ENCODE data around the gene KEAP1.

The KEAP1 gene

DNA sequence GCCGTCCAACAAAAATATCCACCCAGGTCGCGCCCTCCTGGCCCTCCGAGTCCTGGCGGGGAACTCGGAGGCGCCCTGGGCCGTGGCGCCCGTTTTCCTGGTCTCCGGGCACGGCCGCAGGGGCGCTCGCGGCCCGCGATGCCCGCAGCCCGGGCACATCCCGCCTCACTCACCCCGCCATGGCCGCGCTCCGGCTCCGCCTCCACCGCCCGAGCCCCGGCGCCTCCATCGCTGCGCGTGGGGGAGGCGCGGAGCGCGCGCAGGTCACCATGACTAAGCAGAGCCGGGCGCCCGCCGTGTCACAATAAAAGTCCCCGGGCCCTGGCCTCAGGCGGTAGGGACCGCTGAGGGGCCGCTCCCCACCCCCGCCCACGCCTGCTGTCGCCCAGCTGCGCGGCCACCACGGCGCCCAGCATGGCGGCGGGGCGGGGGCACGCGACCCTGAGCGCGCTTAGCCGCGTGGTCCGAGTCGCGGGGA, 593 bp downstream of the KEAP1 start:
- Histone ChIP-seq H3K14ac (ENCODE audit: low read length in 2 of 2) (peak overlapping the region in 1 of 2 experiments; percentile 97), H3K4me3 (ENCODE audit: insufficient read depth in 1 of 2, low read depth in 1 of 2, low read length in 2 of 2) (peak overlapping the region; percentile 75 to 93), H3K4me2 (ENCODE audit: low read length, poor library complexity, severe bottlenecking) (peak overlapping the region; percentile 83), H2BK12ac (ENCODE audit: low read length in 2 of 2) (peak overlapping the region; percentile 9 to 47), H3K9ac (ENCODE audit: low read length) (peak overlapping the region; percentile 97), H3K27ac (ENCODE audit: low read length, poor library complexity, severe bottlenecking) (peak overlapping the region; percentile 42), H2BK120ac (ENCODE audit: low read depth, low read length) (peak overlapping the region; percentile 100), H2BK15ac (ENCODE audit: low read depth, poor library complexity, severe bottlenecking) (peak overlapping the region; percentile 98), H3K79me1 (replicated peaks; ENCODE audit: low read length, poor library complexity, severe bottlenecking) (peaks cover 14% of the 10 kb centered on the region), H2AK5ac (ENCODE audit: low read length, severe bottlenecking) (no peak overlapping the region), H3K4me1 (ENCODE audit: control insufficient read depth, insufficient read depth, low read depth, low read length) (peaks cover 16% of the 10 kb centered on the region), H3K23ac (ENCODE audit: low read length in 2 of 2) (peak overlapping the region in 1 of 2 experiments; percentile 98), H3K18ac (ENCODE audit: low read depth in 1 of 2, low read length in 2 of 2) (peak overlapping the region; percentile 95 to 99), H4K91ac (ENCODE audit: low read length) (peak overlapping the region; percentile 98), H3K36me3 (ENCODE audit: control insufficient read depth in 1 of 2, insufficient read depth in 2 of 2, low read depth in 1 of 2, low read length in 2 of 2) (peaks cover 15 to 23% of the 10 kb centered on the region in 2 experiments), H2AFZ (ENCODE audit: low read depth, low read length) (peak overlapping the region; percentile 66), H3K4ac (ENCODE audit: low read depth in 1 of 2, low read length in 2 of 2) (peak overlapping the region; percentile 86 to 95), H3K27me3 (ENCODE audit: control insufficient read depth in 1 of 2, insufficient read depth in 1 of 2, low read length in 2 of 2) (peaks cover 0 to 2% of the 10 kb centered on the region in 2 experiments), H2BK5ac (ENCODE audit: low read depth, low read length, poor library complexity, severe bottlenecking) (peak overlapping the region; percentile 95), H4K8ac (ENCODE audit: low read length) (peak overlapping the region; percentile 97), H3K9me3 (ENCODE audit: control insufficient read depth, low read length) (no peaks in the 10 kb centered on the region)
- peak; percentile 91 for DNase-seq
- under 1% methylated on average over 47 of the region's 65 CpGs for WGBS

DNA sequence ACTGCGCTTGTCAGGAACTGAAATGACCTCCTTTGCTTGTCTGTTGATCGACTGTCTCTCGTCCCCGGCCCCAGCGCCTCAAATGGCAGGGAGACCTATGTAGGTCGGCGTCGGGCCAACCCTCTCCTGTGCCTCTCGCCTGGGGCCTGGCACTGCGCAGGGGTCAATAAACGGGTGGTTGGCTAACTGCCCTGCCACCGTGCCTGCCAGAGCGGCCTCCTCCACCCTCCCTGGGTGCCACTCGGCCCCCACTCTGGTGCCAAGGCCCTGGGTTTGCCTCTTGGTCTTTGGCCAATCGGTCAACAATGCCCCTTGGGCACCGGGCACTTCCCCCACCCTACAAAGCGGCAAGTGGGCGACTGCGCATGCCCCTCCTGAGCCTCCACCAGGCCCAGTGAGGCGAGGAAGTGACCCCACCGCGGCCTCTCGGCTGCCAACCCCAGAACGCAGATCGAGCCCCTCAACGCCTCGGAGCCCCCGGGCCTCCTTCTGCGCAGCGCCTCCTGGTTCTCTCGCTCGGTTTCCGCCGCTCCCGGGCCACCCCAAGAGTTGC, 1.1 kb downstream of the KEAP1 start:
- Histone ChIP-seq H2BK5ac (ENCODE audit: low read depth, low read length, poor library complexity, severe bottlenecking) (peak overlapping the region; percentile 71), H3K4me2 (ENCODE audit: low read length, poor library complexity, severe bottlenecking) (peak overlapping the region; percentile 70), H3K4me3 (ENCODE audit: insufficient read depth in 1 of 2, low read depth in 1 of 2, low read length in 2 of 2) (peak overlapping the region; percentile 75 to 93), H3K79me1 (replicated peaks; ENCODE audit: low read length, poor library complexity, severe bottlenecking) (peaks cover 18% of the 10 kb centered on the region), H2AFZ (ENCODE audit: low read depth, low read length) (peak overlapping the region; percentile 60), H3K27ac (ENCODE audit: low read length, poor library complexity, severe bottlenecking) (peak overlapping the region; percentile 42), H3K18ac (ENCODE audit: low read depth in 1 of 2, low read length in 2 of 2) (peak overlapping the region; percentile 88 to 99), H2BK120ac (ENCODE audit: low read depth, low read length) (peak overlapping the region; percentile 43), H3K4ac (ENCODE audit: low read depth in 1 of 2, low read length in 2 of 2) (peak overlapping the region; percentile 86 to 95), H3K9me3 (ENCODE audit: control insufficient read depth, low read length) (no peaks in the 10 kb centered on the region), H3K9ac (ENCODE audit: low read length) (peak overlapping the region; percentile 97), H4K8ac (ENCODE audit: low read length) (peak overlapping the region; percentile 93), H3K4me1 (ENCODE audit: control insufficient read depth, insufficient read depth, low read depth, low read length) (peaks cover 18% of the 10 kb centered on the region), H2BK15ac (ENCODE audit: low read depth, poor library complexity, severe bottlenecking) (no peak overlapping the region), H3K27me3 (ENCODE audit: control insufficient read depth in 1 of 2, insufficient read depth in 1 of 2, low read length in 2 of 2) (no peaks in the 10 kb centered on the region), H2BK12ac (ENCODE audit: low read length in 2 of 2) (peak overlapping the region; percentile 6 to 89), H4K91ac (ENCODE audit: low read length) (peak overlapping the region; percentile 91), H3K36me3 (ENCODE audit: control insufficient read depth in 1 of 2, insufficient read depth in 2 of 2, low read depth in 1 of 2, low read length in 2 of 2) (peaks cover 20 to 28% of the 10 kb centered on the region in 2 experiments), H2AK5ac (ENCODE audit: low read length, severe bottlenecking) (peak overlapping the region; percentile 79), H3K23ac (ENCODE audit: low read length in 2 of 2) (peak overlapping the region in 1 of 2 experiments; percentile 92), H3K14ac (ENCODE audit: low read length in 2 of 2) (peak overlapping the region in 1 of 2 experiments; percentile 97)
- 4% methylated on average over 31 of the region's 35 CpGs for WGBS
- peak; percentile 59 for DNase-seq

DNA sequence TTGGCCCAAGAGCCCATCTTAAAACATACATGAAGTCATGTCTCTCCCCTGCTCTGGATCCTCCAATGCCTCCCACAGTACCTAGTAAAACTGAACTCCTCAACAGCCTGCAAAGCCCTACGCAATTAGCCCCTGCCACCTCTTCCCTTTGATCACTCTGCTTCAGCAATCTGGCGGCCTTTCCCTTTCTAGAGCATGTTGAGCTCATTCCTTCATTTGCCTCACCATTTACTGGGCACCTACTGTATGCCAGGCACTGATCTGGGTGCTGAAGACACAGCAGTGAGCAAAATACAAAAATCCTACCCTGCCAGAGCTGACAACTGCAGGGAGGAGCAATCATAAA, 2.9 kb downstream of the KEAP1 start:
- H3K27ac ChIP-seq (ENCODE audit: low read length, poor library complexity, severe bottlenecking): no peak overlapping the region
- peaks cover 17% of the 10 kb centered on the region for H3K4me1 ChIP-seq (ENCODE audit: control insufficient read depth, insufficient read depth, low read depth, low read length)
- no peak overlapping the region for H2AK5ac ChIP-seq (ENCODE audit: low read length, severe bottlenecking)
- no peak for DNase-seq
- no peak overlapping the region for H4K91ac ChIP-seq (ENCODE audit: low read length)
- H2AFZ ChIP-seq (ENCODE audit: low read depth, low read length): no peak overlapping the region
- WGBS: 94% methylated on average over 2 of the region's 2 CpGs
- no peak overlapping the region for H2BK12ac ChIP-seq (ENCODE audit: low read length in 2 of 2)
- no peak overlapping the region for H4K8ac ChIP-seq (ENCODE audit: low read length)
- no peak overlapping the region for H3K4ac ChIP-seq (ENCODE audit: low read depth in 1 of 2, low read length in 2 of 2)
- no peak overlapping the region for H3K14ac ChIP-seq (ENCODE audit: low read length in 2 of 2)
- H3K4me2 ChIP-seq (ENCODE audit: low read length, poor library complexity, severe bottlenecking): no peak overlapping the region
- peaks cover 22% of the 10 kb centered on the region for H3K79me1 ChIP-seq (replicated peaks; ENCODE audit: low read length, poor library complexity, severe bottlenecking)
- no peak overlapping the region for H3K23ac ChIP-seq (ENCODE audit: low read length in 2 of 2)
- no peak overlapping the region for H2BK5ac ChIP-seq (ENCODE audit: low read depth, low read length, poor library complexity, severe bottlenecking)
- no peak overlapping the region for H2BK15ac ChIP-seq (ENCODE audit: low read depth, poor library complexity, severe bottlenecking)
- no peak overlapping the region for H3K18ac ChIP-seq (ENCODE audit: low read depth in 1 of 2, low read length in 2 of 2)
- H2BK120ac ChIP-seq (ENCODE audit: low read depth, low read length): no peak overlapping the region
- no peaks in the 10 kb centered on the region for H3K27me3 ChIP-seq (ENCODE audit: control insufficient read depth in 1 of 2, insufficient read depth in 1 of 2, low read length in 2 of 2)
- H3K9ac ChIP-seq (ENCODE audit: low read length): no peak overlapping the region
- no peaks in the 10 kb centered on the region for H3K9me3 ChIP-seq (ENCODE audit: control insufficient read depth, low read length)
- H3K36me3 ChIP-seq (ENCODE audit: control insufficient read depth in 1 of 2, insufficient read depth in 2 of 2, low read depth in 1 of 2, low read length in 2 of 2): peaks cover 31 to 43% of the 10 kb centered on the region in 2 experiments
- H3K4me3 ChIP-seq (ENCODE audit: insufficient read depth in 1 of 2, low read depth in 1 of 2, low read length in 2 of 2): no peak overlapping the region

DNA sequence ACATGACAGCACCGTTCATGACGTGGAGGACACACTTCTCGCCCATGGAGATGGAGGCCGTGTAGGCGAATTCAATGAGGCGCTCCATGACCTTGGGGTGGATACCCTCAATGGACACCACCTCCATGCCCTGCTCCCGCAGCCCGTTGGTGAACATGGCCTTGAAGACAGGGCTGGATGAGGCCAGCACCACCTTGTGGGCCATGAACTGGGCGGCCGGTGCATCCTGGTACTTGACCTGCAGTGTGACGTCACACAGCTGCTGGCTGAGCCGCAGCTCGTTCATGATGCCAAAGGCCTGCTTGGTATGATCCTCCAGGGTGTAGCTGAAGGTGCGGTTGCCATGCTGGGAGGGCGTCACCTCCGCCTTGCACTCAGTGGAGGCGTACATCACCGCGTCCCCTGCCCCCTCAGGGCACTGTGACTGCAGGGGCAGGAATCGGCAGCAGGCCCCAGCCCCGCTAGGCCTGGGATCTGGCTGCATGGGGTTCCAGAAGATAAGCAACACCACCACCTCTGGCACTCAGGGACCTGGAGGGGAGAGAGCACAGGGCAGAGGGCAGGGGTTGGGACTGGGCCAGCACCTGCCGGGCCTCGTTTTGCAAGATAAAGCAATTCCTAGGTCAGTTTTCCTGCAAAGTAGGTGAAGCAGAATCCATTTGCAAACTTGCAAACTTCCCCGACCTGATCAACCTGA, 3.5 kb downstream of the KEAP1 start:
- Histone ChIP-seq H3K23ac (ENCODE audit: low read length in 2 of 2) (no peak overlapping the region), H2AK5ac (ENCODE audit: low read length, severe bottlenecking) (no peak overlapping the region), H2BK120ac (ENCODE audit: low read depth, low read length) (no peak overlapping the region), H3K27me3 (ENCODE audit: control insufficient read depth in 1 of 2, insufficient read depth in 1 of 2, low read length in 2 of 2) (no peaks in the 10 kb centered on the region), H2BK15ac (ENCODE audit: low read depth, poor library complexity, severe bottlenecking) (no peak overlapping the region), H2BK5ac (ENCODE audit: low read depth, low read length, poor library complexity, severe bottlenecking) (no peak overlapping the region), H3K18ac (ENCODE audit: low read depth in 1 of 2, low read length in 2 of 2) (peak overlapping the region in 1 of 2 experiments; percentile 11), H4K8ac (ENCODE audit: low read length) (no peak overlapping the region), H3K36me3 (ENCODE audit: control insufficient read depth in 1 of 2, insufficient read depth in 2 of 2, low read depth in 1 of 2, low read length in 2 of 2) (peaks cover 36 to 47% of the 10 kb centered on the region in 2 experiments), H3K4me3 (ENCODE audit: insufficient read depth in 1 of 2, low read depth in 1 of 2, low read length in 2 of 2) (no peak overlapping the region), H2BK12ac (ENCODE audit: low read length in 2 of 2) (peak overlapping the region in 1 of 2 experiments; percentile 15), H3K27ac (ENCODE audit: low read length, poor library complexity, severe bottlenecking) (no peak overlapping the region), H2AFZ (ENCODE audit: low read depth, low read length) (no peak overlapping the region), H3K4me2 (ENCODE audit: low read length, poor library complexity, severe bottlenecking) (no peak overlapping the region), H3K79me1 (replicated peaks; ENCODE audit: low read length, poor library complexity, severe bottlenecking) (peaks cover 23% of the 10 kb centered on the region), H4K91ac (ENCODE audit: low read length) (no peak overlapping the region), H3K14ac (ENCODE audit: low read length in 2 of 2) (peak overlapping the region in 1 of 2 experiments; percentile 51), H3K4me1 (ENCODE audit: control insufficient read depth, insufficient read depth, low read depth, low read length) (peaks cover 17% of the 10 kb centered on the region), H3K9ac (ENCODE audit: low read length) (no peak overlapping the region), H3K9me3 (ENCODE audit: control insufficient read depth, low read length) (no peaks in the 10 kb centered on the region), H3K4ac (ENCODE audit: low read depth in 1 of 2, low read length in 2 of 2) (no peak overlapping the region)
- WGBS: 95% methylated on average over 24 of the region's 24 CpGs
- DNase-seq: no peak
